HUDEP-2 (cell line): ENCODE data around the gene CUX1.
"Not testable (repeated sequence)": the region's sequence is repeated elsewhere in the genome, so short reads cannot be mapped to it uniquely, and the experiment has no call there.

ENCODE experiments used
- DNase-seq, 76 experiments: peaks; one replicate each; lab custom pipeline; 2025; ENCODE audit not compliant: unreplicated experiment in 76 of 76; lab: John Stamatoyannopoulos, UW

CUX1 gene

GRCh38 chr7:102104245-102104644 lies 286.8 kb downstream of the CUX1 start:
- no peak for DNase-seq

DNA sequence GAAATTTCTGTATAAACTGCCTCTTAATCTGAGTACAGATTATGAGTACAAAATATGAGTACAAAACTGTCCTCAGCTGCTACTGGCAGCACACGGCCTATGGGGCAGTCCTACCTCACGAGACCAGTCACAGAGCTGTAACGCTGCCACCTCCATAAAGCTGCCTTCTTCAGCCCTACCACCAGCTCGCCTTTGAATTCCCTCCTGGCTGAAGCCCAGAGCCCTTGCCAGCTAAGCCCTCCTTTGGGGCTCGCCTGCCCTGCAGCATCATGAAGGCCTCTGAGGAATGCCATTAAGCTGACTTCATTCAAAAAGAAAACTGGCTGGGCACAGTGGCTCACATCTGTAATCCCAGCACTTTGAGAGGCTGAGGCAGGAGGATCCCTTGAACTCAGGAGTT lies 289.2 kb downstream of the CUX1 start:
- DNase-seq: no peak

DNA sequence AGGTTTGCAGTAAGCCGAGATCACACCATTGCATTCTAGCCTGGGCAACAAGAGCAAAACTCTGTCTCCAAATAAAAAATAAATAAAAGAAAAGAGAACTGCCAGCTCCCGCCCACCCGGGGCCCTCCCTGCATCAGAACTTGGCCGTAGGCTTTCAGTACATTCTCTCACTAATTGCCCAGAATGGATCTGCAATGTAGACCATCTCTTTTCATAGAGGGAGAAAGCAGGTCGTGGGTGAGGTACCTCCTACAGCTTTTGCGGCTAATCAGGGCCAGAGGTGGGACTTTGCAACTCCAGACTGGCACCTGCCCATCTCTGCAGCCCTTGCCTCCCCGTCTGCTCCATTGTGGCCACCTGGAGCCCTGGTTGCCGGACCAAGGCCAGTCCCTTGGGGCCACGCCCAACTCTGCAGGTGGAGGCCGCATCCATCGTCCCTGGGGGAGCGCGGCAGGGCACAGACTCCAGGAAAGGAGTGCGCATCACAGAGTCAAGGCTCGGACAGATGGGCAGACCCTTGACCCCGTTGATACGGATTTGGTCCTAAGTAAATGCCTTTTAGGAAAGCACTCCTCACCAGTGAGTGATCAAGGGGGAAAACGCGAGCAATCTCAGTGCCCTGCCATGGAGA lies 290.2 kb downstream of the CUX1 start:
- DNase-seq: no peak

DNA sequence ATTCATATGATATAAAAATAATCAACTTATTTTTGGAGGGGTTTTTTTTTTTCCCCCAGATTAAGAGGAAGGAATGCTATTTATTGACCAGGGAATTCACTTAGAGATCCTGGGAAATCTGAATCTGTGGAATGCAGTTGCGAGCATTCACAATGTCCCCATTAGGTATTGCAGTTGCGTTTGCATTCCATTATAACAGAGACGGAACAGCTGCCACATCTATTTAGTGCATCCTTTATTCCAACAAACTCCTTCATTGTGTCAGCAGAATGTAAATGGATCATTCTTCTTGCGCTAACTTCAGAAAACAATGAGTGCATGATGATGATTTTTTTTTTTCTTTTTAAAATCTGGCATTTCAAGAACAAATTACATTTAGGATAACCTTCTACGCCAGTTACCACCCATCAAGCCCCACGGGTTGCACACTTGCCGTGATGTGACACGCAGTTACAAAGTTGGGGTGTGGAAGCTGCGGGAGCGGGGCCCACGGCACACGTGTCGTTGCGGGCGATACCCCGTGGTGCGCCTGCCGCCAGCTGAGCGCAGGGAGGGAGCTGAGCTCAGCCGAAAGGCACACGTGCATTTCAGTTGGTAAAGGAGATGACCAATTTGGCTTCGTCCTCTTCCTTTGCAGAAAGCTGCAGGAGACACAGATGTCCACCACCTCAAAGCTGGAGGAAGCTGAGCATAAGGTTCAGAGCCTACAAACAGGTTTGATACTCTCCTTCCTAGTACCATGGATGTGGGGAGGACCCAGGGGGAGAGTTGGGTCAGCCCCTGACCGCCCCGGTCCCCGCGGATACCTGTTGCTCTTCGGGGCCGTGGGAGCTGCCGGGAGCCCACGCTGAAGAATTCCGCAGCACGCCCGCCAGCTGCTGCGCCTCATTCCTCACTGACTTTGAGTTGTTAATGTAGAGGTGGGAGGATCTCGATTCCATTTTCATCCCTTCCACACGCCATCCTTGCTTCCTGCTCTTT lies 293.9 kb downstream of the CUX1 start:
- DNase-seq: no peak

DNA sequence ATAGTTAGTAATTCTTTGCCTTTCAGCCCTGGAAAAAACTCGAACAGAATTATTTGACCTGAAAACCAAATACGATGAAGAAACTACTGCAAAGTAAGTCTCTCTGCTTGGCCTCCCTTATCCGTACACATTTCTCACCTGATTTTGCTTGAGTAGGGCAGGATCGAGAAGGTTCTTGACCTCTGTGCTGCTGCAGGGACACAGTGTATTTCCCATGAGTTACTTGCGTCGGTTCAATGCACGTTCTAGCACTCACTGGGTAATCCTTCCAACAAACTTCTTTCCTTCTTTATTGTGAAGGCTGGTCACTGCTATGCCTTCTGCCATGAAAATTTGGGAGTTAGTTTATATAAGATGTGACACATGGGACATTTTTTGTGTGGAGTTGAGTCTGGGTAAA lies 297.8 kb downstream of the CUX1 start:
- DNase-seq: no peak

DNA sequence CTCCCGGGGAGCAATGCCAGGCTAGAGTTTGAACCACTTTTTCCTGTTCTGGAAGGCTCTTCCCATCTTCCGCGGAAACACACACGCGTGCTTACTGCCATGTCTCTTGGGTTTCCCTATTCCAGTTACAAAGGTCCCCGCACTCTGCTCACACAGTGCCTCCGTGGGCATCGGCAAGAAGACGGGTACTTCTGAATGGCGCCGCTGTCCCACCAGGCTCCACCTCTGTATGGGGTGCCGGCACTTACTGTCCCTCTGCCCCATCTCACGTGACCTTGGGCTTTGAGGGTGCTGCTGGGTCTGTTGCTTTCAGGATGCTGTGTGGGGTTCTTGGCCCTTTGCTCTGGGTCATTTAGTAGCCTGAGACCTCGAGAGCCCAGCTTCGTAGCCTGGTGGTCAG lies 298.5 kb downstream of the CUX1 start:
- DNase-seq: no peak

- no peak for DNase-seq
These were observed 300.3 kb downstream of the CUX1 start for GRCh38 chr7:102117743-102118142.

- DNase-seq: no peak
These were observed 301.8 kb downstream of the CUX1 start for GRCh38 chr7:102119213-102119651.

- no peak for DNase-seq
These were observed 302.5 kb downstream of the CUX1 start for GRCh38 chr7:102119925-102120324.

DNA sequence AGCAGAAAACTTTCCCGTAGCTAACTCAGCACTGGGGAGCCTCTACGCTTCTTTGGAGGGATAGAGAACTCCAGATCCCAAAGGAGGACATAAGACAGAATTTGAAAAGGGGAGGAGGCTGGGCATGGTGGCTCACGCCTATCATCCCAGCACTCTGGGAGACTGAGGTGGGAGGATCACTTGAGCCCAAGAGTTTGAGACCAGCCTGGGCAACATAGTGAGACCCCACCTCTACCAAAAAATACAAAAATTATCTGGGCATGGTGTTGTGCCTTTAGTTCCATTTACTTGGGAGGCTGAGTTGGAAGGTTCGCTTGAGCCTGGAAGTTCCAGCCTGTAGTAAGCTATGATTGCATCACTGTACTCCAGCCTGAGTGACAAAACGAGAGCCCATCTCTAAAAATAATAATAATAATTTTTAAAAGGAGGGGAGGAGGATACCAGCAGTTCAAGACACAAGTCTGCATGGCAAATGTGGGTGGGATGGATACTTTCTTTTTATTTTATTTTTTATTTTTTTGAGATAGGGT lies 303.3 kb downstream of the CUX1 start:
- no peak for DNase-seq

DNA sequence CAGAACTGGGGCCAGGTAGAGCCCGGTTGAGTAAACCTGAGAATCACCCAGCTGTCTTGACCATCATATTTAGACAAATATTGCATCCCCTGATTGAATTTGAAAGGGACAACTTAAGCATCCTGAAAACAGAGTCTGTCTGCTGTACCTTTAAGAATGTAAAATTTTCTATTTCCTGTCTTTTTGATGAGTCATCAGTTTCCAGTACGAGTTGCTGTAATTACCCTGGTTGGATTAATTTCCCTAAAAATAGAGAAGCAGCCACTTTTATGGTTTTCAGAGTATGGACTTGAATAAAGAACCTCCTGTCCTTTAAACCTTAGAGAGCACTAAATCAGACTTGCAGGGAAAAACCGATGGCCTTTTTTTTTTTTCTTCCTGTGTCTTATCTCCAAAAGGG lies 304.6 kb downstream of the CUX1 start:
- DNase-seq: no peak

DNA sequence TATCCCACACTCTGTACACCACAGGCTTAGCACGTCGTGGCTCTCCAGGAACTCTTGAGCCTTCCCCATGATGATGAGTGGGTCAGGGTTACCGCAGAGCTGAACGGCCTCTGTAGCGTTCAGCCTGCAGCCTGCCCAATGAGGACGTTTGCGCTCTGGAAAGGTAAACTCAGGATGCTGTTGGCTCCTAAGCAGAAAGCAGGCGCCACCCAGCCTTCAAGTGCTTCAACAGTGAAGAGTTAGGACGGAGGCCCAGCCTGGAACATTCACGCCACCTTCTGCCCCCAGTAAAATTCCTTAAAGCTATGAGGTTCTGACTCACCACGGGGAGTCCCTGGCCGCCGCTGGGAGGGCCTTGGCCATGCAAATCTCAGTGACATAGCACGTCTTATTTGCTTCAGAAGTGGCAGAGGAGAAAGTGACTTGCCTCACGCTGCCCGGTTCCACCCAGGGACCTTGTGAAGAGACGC lies 307.7 kb downstream of the CUX1 start:
- no peak for DNase-seq

DNA sequence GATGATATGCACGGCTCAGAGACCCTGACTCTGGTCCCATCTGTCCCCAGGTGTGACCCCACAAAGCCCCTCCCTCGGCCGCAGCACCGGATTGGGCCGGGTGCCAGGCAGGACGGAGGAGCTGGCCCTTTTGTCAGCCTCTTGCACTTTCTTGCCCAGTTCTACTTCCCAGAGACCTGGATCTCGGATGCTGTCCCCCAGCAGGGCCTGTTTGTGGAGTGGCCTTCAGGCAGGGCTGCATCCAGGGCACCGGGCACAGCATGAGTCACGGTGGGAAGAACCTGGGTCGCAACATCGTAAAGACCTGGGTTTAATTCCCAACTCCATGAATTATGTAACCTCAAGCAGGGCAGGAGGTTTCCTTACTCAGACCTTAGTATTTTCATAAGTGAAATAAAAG lies 310.9 kb downstream of the CUX1 start:
- DNase-seq: no peak

DNA sequence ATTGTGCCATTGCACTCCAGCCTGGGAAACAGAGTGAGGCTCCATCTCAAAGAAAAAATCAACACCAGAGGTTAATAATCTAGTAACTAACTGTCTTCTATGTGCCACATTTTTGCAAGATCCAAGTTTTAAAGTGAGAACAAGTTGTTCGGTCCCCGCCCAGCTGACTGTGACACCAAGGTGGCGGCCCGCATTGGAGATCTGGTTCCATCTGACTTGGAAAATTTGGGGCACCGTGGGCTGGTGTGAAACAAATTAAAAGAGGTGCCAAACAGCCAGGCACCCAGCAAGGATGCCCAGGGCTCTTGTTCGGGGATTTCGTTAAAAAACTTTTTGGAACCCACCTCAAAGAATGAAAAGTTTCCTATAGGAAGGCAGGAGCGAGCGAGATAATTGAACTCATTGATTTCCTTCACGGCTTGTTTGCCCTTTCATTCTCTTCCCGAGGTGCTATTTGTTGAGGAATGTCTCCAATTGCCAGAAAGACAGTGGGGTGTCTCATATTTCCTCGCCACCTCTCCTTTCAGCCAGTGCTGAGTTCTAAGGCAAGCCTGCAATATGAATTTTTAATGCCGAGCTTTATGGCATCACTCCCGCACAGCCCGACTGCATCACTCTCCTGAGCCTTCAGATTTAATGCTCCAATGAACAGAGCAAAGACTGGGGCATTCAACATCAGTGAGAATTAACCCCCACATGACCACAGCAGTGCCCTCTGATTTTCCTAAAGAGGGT lies 312.4 kb downstream of the CUX1 start:
- DNase-seq: no peak

- no peak for DNase-seq
These were observed 314.9 kb downstream of the CUX1 start for GRCh38 chr7:102132209-102132752.

GRCh38 chr7:102138676-102139075 lies 321.2 kb downstream of the CUX1 start:
- no peak for DNase-seq

DNA sequence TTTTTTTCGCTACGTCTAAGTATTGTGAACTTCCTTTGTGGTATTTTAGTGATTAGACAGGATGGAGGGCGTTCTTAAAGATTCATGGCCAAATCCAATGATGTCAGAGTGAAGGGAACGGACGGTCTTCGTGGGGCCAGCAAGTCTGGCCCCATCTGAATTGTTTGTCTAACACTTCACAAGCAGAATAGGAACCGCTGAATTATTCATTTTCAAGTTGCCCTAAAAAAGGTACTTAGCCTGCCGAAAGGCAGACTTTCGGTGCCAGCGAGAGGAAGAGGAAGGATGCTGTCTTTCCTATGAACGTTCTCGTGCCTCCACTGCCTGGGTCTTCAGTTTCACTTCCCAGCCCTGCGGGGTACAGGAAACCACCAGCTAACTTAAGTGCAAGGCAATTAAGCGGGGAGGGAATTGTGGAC lies 323.5 kb downstream of the CUX1 start:
- DNase-seq: no peak

- not testable (repeated sequence) for DNase-seq
These were observed 325.0 kb downstream of the CUX1 start for GRCh38 chr7:102142433-102142832.

- DNase-seq: no peak
These were observed 328.7 kb downstream of the CUX1 start for GRCh38 chr7:102146122-102146521.

GRCh38 chr7:102147008-102147407 lies 329.6 kb downstream of the CUX1 start:
- DNase-seq: peak in 59 of 76 experiments; percentile 3 to 77 (median 33)

DNA sequence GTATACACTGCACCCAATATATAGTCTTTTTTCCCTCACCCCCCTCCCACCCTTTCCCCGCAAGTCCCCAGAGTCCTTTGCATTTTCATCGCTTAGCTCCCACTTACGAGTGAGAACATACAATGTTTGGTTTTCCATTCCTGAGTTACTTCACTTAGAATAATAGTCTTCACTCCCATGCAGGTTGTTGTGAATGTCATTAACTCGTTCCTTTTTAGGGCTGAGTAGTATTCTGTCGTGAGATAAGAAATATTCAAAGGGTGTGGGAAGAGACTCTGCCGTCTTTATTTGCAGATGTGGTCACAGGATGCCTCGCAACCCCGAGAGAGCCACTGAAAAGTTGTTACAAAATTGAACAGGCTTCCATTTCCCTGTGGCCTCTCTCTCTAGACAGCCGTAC lies 331.4 kb downstream of the CUX1 start:
- DNase-seq: no peak
